Keratinocyte (primary cell): ENCODE results near the gene JAK1. TPM values are rescaled to one million over a fixed set of nuclear protein-coding genes. Genes with fewer than 3 reads are reported as not detected.

Experiments
- DNase-seq: peaks from one replicate; pipeline ENCODE4 v3.0.0-alpha.2; 2011; ENCODE audit warnings: low read depth, missing footprints, low spot score
- FAIRE-seq: peaks from 2 replicates; lab custom pipeline; 2011; peaks lifted over from hg19 to GRCh38; lab: Jason Lieb, UNC
- H2AFZ ChIP-seq: 2 replicates; pipeline ENCODE4 v1.6.0; 2012; ENCODE audit warnings: low read length, control low read depth, inconsistent platforms; ENCODE audit not compliant: control insufficient read depth
- H3K27ac ChIP-seq: 2 replicates; pipeline ENCODE4 v1.5.1; 2011; ENCODE audit warnings: low read length; ENCODE audit not compliant: control insufficient read depth, insufficient read depth
- H3K27me3 ChIP-seq: 3 replicates; pipeline ENCODE4 v1.6.0; 2011; ENCODE audit warnings: low read length; ENCODE audit not compliant: control insufficient read depth, insufficient read depth; ENCODE audit errors: extremely low read depth
- H3K36me3 ChIP-seq, 2 experiments: 2 replicates in 1 of 2; 3 replicates in 1 of 2; pipeline ENCODE4 v1.5.1; 2011; ENCODE audit warnings: low read length in 2 of 2, mild to moderate bottlenecking in 1 of 2; ENCODE audit not compliant: control insufficient read depth in 2 of 2, insufficient read depth in 2 of 2; ENCODE audit errors: extremely low read depth in 1 of 2
- H3K4me1 ChIP-seq: 3 replicates; pipeline ENCODE4 v1.5.1; 2011; ENCODE audit warnings: low read length; ENCODE audit not compliant: control insufficient read depth, insufficient read depth; ENCODE audit errors: extremely low read depth
- H3K4me2 ChIP-seq: 3 replicates; pipeline ENCODE4 v1.6.0; 2011; ENCODE audit warnings: low read depth, low read length; ENCODE audit not compliant: control insufficient read depth, insufficient read depth; ENCODE audit errors: extremely low read depth
- H3K4me3 ChIP-seq, 3 experiments: fragments of 200-600 bp in 1 of 3; sonication (generic) in 1 of 3; 2 replicates in 2 of 3; 3 replicates in 1 of 3; pipeline ENCODE4 v1.5.1; 2011 to 2016; ENCODE audit warnings: low read length in 3 of 3, mild to moderate bottlenecking in 3 of 3, control low read depth in 2 of 3, inconsistent platforms in 1 of 3, low read depth in 1 of 3, mixed read lengths in 1 of 3, mixed run types in 1 of 3, moderate library complexity in 1 of 3; ENCODE audit not compliant: control insufficient read depth in 2 of 3, insufficient read depth in 2 of 3; ENCODE audit errors: extremely low read depth in 1 of 3
- H3K79me2 ChIP-seq: 2 replicates; pipeline ENCODE4 v1.6.0; 2012; ENCODE audit warnings: low read length; ENCODE audit not compliant: control insufficient read depth, insufficient read depth
- H3K9ac ChIP-seq: 3 replicates; pipeline ENCODE4 v1.6.0; 2011; ENCODE audit warnings: low read length; ENCODE audit not compliant: control insufficient read depth, insufficient read depth; ENCODE audit errors: extremely low read depth
- H3K9me1 ChIP-seq: 3 replicates; pipeline ENCODE4 v1.6.0; 2011; ENCODE audit warnings: low read length; ENCODE audit not compliant: control insufficient read depth, insufficient read depth; ENCODE audit errors: extremely low read depth
- H3K9me3 ChIP-seq: 2 replicates; pipeline ENCODE4 v1.5.1; 2012; ENCODE audit warnings: low read depth, low read length; ENCODE audit not compliant: control insufficient read depth
- H4K20me1 ChIP-seq: 3 replicates; pipeline ENCODE4 v1.6.0; 2011; ENCODE audit warnings: low read length; ENCODE audit not compliant: control insufficient read depth, insufficient read depth; ENCODE audit errors: extremely low read depth
- CTCF ChIP-seq, 3 experiments: IDR thresholded peaks in 1 of 3; conservative IDR thresholded peaks in 1 of 3; optimal IDR thresholded peaks in 1 of 3; 2 replicates in 2 of 3; 3 replicates in 1 of 3; pipeline versions ENCODE3 to v1.5.1; 2011; ENCODE audit warnings: low read length in 3 of 3, mild to moderate bottlenecking in 3 of 3, moderate library complexity in 2 of 3, control low read depth in 1 of 3, inconsistent platforms in 1 of 3; ENCODE audit not compliant: insufficient read depth in 2 of 3; ENCODE audit errors: extremely low read depth in 1 of 3
- EZH2 ChIP-seq: IDR thresholded peaks from one replicate; pipeline ENCODE4 v1.6.1; 2012; ENCODE audit warnings: inconsistent platforms, mild to moderate bottlenecking, low read length, moderate library complexity
- dilution Hi-C: fragments of 300-500 bp; cut with MboI; formaldehyde crosslinking; loops from one replicate; pipeline ENCODE4 v1.7.0; 2020; ENCODE audit warnings: low sequenced_read_pairs; ENCODE audit not compliant: extremely low pct_ligation_motif_present
- polyA plus RNA-seq, 5 experiments: library from polyadenylated mRNA; depleted of rRNA in 3 of 5; stranded (reverse) in 3 of 5; stranded (forward) in 1 of 5; unstranded in 1 of 5; fragments of >200 nt; gene quantifications; 1 replicate in 1 of 5; 2 replicates in 3 of 5; 3 replicates in 1 of 5; pipeline versions ENCODE4 v1.2.1 to v1.2.3, GENCODE V29; 2011 to 2012; ENCODE audit warnings: missing spikeins in 2 of 5, low read depth in 1 of 5, low replicate concordance in 1 of 5

The JAK1 gene
- polyA plus RNA-seq, 1 donor (not counting 4 experiments of a cell fraction or from before 2014, with no cell fraction given) = 50.9 TPM

- H3K4me3 ChIP-seq = no peak overlapping the region
- dilution Hi-C loops = no loop called here
- no peak overlapping the region for H3K27ac ChIP-seq
- H2AFZ ChIP-seq = no peak overlapping the region
- no peak overlapping the region for H3K9ac ChIP-seq
- H3K27me3 ChIP-seq = no peaks in the 10 kb centered on the region
- DNase-seq (no peak), FAIRE-seq (no peak)
- no peak overlapping the region for H3K4me2 ChIP-seq
- peaks cover 43% of the 10 kb centered on the region for H3K79me2 ChIP-seq
- H3K4me1 ChIP-seq = no peaks in the 10 kb centered on the region
- H3K9me3 ChIP-seq = no peaks in the 10 kb centered on the region
- peaks cover 9% of the 10 kb centered on the region for H4K20me1 ChIP-seq
- no peaks in the 10 kb centered on the region for H3K36me3 ChIP-seq
- H3K9me1 ChIP-seq = peaks cover 4% of the 10 kb centered on the region
- TF ChIP-seq CTCF (optimal IDR thresholded peaks at IDR 0.05 in 1 of 3, IDR thresholded peaks at IDR 0.05 in 1 of 3, conservative IDR thresholded peaks at IDR 0.05 in 1 of 3; ENCODE audit: extremely low read depth in 1 of 3, insufficient read depth in 2 of 3, low read length in 3 of 3) (no peak), EZH2 (no peak)
Observed at GRCh38 chr1:64890699-64891447, 75.5 kb downstream of the JAK1 start.

GRCh38 chr1:64887689-64888217 is 78.6 kb downstream of the JAK1 start:
- Histone ChIP-seq H3K9me1 (no peaks in the 10 kb centered on the region), H3K27me3 (no peaks in the 10 kb centered on the region), H3K4me3 (no peak overlapping the region), H3K27ac (no peak overlapping the region), H3K4me2 (no peak overlapping the region), H3K36me3 (peaks cover 0 to 3% of the 10 kb centered on the region in 2 experiments), H3K79me2 (peaks cover 24% of the 10 kb centered on the region), H3K9ac (no peak overlapping the region), H3K4me1 (no peaks in the 10 kb centered on the region), H3K9me3 (no peaks in the 10 kb centered on the region), H4K20me1 (peaks cover 5% of the 10 kb centered on the region), H2AFZ (no peak overlapping the region)
- FAIRE-seq (no peak), DNase-seq (no peak)
- TF ChIP-seq CTCF (optimal IDR thresholded peaks at IDR 0.05 in 1 of 3, IDR thresholded peaks at IDR 0.05 in 1 of 3, conservative IDR thresholded peaks at IDR 0.05 in 1 of 3; ENCODE audit: extremely low read depth in 1 of 3, insufficient read depth in 2 of 3, low read length in 3 of 3) (no peak), EZH2 (no peak)
- dilution Hi-C loops = no loop called here
